Measurements from ENCODE around the gene RFESD.

GRCh38 chr5:95660060-95660459, 13.5 kb downstream of the RFESD start:
- TF ChIP-seq CTCF (IDR thresholded peaks at IDR 0.05) (no peak), POLR2A (IDR thresholded peaks at IDR 0.05) (no peak)
